ENCODE results near the gene ANKRD49.
A peak's percentile ranks its signal among the peaks of the same experiment; 100 is the strongest.

ANKRD49 gene

DNA sequence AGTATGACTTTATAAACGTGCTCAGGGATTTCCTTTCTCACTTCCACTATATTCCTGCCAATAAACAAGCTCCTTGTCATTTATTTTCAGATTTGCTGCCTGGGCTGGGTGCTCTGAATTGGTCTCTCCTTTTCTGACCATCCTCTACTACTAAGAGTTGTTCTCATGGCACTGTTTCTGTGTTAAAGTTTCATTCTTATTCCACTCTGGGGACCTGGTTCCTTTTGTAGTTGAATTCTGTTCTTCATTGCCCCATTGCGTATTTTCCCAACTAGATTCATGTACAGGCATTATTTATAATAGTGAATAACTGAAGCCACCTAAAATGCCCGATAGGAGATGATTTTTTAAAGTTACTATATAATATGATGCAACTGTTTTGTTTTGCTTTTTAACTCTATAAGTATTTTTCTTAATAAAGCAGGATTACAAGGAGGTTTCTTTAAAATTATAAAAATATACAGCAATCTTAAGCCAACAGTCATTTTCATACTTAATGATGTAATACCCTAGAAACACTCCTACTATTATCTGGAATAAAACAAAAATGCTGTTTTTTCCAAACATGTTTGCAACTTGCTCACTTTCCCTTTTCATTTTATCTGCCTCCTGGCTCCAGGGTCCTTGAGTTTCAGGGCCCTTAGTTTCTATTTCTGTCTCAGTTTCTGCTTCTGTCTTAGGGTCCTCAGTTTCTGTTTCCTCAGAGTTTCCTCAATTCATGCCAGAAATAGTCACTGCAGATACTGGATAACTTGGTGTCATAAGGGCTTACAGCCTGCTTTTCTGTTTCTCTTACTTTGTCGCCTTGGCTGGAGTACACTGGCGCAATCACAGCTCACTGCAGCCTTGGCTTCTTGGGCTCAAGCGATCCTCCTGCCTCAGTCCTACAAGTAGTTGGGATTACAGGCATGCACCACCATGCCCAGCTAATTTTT, 40.2 kb downstream of the ANKRD49 start:
- H3K36me3 ChIP-seq (ENCODE audit: insufficient read depth, insufficient read length, low read length), result no peaks in the 10 kb centered on the region
- DNase-seq (ENCODE audit: low read depth, low spot score), result no peak
- TF ChIP-seq ZNF274 (IDR thresholded peaks at IDR 0.05; ENCODE audit: low read depth, low read length) (no peak), SUZ12 (IDR thresholded peaks at IDR 0.05; ENCODE audit: extremely low read depth, insufficient read depth, insufficient read length) (no peak), YY1 (IDR thresholded peaks at IDR 0.05; ENCODE audit: insufficient read depth, insufficient read length) (no peak)
- H3K4me3 ChIP-seq (ENCODE audit: insufficient read length, low read depth), result no peak overlapping the region
- no peaks in the 10 kb centered on the region for H3K4me1 ChIP-seq (ENCODE audit: insufficient read depth, insufficient read length)
- no peaks in the 10 kb centered on the region for H3K9me3 ChIP-seq (ENCODE audit: insufficient read depth, low read length)
- no peak overlapping the region for H3K9ac ChIP-seq (ENCODE audit: insufficient read length, low read depth)
- no peaks in the 10 kb centered on the region for H3K27me3 ChIP-seq (ENCODE audit: insufficient read depth, insufficient read length)

DNA sequence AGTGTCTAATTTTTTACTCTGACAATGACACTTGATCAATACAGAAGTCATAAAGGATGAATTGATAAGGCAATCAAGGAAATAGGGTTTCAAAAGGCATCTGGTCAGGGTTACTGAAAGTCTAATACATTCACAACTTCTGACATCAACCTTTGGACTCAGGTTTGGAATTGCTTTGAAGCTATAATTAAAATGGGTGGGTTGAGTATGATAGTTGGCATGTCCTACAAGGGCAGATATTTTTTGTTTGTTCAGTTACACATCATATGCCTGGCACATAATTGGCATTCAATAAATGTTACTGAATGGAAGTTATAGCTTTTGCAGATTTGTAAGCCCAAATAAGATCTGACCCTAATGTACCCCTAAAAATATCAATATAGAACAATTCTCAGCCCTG, 42.6 kb downstream of the ANKRD49 start:
- TF ChIP-seq YY1 (IDR thresholded peaks at IDR 0.05; ENCODE audit: insufficient read depth, insufficient read length), result no peak
- no peak for TF ChIP-seq ZNF274 (IDR thresholded peaks at IDR 0.05; ENCODE audit: low read depth, low read length)
- TF ChIP-seq SUZ12 (IDR thresholded peaks at IDR 0.05; ENCODE audit: extremely low read depth, insufficient read depth, insufficient read length), result no peak
- no peak for DNase-seq (ENCODE audit: low read depth, low spot score)
- Histone ChIP-seq H3K4me3 (ENCODE audit: insufficient read length, low read depth) (no peak overlapping the region), H3K9me3 (ENCODE audit: insufficient read depth, low read length) (no peaks in the 10 kb centered on the region), H3K27me3 (ENCODE audit: insufficient read depth, insufficient read length) (no peaks in the 10 kb centered on the region), H3K9ac (ENCODE audit: insufficient read length, low read depth) (no peak overlapping the region), H3K4me1 (ENCODE audit: insufficient read depth, insufficient read length) (no peaks in the 10 kb centered on the region), H3K36me3 (ENCODE audit: insufficient read depth, insufficient read length, low read length) (no peaks in the 10 kb centered on the region)

DNA sequence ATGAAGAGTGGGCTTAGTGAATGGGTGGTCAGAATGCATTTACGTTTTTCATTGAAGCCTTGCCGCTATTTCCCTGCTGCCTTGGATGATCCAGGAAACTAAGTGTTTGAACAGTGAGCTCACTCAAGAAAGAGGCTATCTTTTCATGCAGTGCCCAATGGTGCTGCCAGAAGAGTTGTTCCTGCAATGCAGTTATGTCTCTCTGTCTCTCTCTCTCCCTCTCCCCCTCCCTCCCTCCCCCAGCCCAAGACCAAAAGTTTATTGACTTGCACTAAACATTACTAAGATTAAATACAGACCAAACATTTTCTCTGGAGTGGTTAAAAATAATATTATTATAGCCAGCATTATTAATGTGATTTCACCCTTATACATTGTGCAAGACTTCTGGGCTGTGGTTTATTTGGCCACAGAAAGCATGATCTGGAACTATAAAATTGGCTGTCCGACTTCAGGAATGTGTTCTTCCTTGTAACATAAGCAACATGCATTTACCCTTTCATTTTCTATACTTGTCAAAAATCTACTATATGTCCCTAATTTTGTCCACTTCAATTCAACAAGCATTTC, 43.3 kb downstream of the ANKRD49 start:
- TF ChIP-seq YY1 (IDR thresholded peaks at IDR 0.05; ENCODE audit: insufficient read depth, insufficient read length) (no peak), SUZ12 (IDR thresholded peaks at IDR 0.05; ENCODE audit: extremely low read depth, insufficient read depth, insufficient read length) (no peak), ZNF274 (IDR thresholded peaks at IDR 0.05; ENCODE audit: low read depth, low read length) (no peak)
- H3K9ac ChIP-seq (ENCODE audit: insufficient read length, low read depth), result no peak overlapping the region
- H3K36me3 ChIP-seq (ENCODE audit: insufficient read depth, insufficient read length, low read length), result no peaks in the 10 kb centered on the region
- H3K4me1 ChIP-seq (ENCODE audit: insufficient read depth, insufficient read length), result no peaks in the 10 kb centered on the region
- DNase-seq (ENCODE audit: low read depth, low spot score), result no peak
- no peaks in the 10 kb centered on the region for H3K27me3 ChIP-seq (ENCODE audit: insufficient read depth, insufficient read length)
- H3K9me3 ChIP-seq (ENCODE audit: insufficient read depth, low read length), result no peaks in the 10 kb centered on the region
- no peak overlapping the region for H3K4me3 ChIP-seq (ENCODE audit: insufficient read length, low read depth)

DNA sequence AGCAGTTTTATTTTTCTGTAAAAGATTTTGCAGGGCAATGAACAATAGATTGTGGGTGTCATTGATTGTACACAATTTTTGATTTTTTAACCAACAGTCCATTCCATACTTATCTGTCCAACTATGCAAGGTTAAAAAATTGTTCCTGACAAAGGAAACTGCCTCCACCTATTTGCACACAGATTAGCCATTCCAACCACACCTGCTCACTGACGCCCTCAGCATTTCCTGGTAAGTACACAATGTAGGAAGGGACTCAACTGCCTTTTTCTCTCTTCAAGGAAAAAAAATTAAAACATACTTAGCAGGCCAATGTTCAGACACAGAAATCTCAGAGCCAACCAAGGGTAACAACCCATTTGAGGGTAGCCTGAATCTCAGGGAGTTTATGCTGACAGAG, 45.6 kb downstream of the ANKRD49 start:
- Histone ChIP-seq H3K9ac (ENCODE audit: insufficient read length, low read depth) (no peak overlapping the region), H3K36me3 (ENCODE audit: insufficient read depth, insufficient read length, low read length) (no peaks in the 10 kb centered on the region), H3K27me3 (ENCODE audit: insufficient read depth, insufficient read length) (no peaks in the 10 kb centered on the region), H3K4me1 (ENCODE audit: insufficient read depth, insufficient read length) (no peaks in the 10 kb centered on the region), H3K4me3 (ENCODE audit: insufficient read length, low read depth) (no peak overlapping the region), H3K9me3 (ENCODE audit: insufficient read depth, low read length) (no peaks in the 10 kb centered on the region)
- DNase-seq (ENCODE audit: low read depth, low spot score), result no peak
- TF ChIP-seq YY1 (IDR thresholded peaks at IDR 0.05; ENCODE audit: insufficient read depth, insufficient read length) (no peak), SUZ12 (IDR thresholded peaks at IDR 0.05; ENCODE audit: extremely low read depth, insufficient read depth, insufficient read length) (no peak), ZNF274 (IDR thresholded peaks at IDR 0.05; ENCODE audit: low read depth, low read length) (no peak)

DNA sequence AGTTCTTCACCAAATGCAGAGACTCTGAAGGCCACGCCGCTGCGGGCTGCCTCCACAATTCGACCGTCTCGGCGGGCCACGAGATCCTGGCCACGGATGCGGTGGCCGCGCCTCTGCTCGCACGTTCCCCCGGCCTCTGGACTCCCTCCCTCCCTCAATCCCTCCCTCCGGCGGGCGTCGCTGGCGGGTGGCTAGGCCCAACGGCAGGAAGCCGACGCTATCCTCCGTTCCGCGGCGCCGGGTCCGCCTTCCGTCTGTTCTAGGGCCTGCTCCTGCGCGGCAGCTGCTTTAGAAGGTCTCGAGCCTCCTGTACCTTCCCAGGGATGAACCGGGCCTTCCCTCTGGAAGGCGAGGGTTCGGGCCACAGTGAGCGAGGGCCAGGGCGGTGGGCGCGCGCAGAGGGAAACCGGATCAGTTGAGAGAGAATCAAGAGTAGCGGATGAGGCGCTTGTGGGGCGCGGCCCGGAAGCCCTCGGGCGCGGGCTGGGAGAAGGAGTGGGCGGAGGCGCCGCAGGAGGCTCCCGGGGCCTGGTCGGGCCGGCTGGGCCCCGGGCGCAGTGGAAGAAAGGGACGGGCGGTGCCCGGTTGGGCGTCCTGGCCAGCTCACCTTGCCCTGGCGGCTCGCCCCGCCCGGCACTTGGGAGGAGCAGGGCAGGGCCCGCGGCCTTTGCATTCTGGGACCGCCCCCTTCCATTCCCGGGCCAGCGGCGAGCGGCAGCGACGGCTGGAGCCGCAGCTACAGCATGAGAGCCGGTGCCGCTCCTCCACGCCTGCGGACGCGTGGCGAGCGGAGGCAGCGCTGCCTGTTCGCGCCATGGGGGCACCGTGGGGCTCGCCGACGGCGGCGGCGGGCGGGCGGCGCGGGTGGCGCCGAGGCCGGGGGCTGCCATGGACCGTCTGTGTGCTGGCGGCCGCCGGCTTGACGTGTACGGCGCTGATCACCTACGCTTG, 50.2 kb downstream of the ANKRD49 start, which contains the start of gene FUT4:
TSS of gene FUT4 (plus strand) at position 227 of the 951 bp plus-strand sequence. CDS start at position 440, 213 bp downstream.
- TF ChIP-seq YY1 (IDR thresholded peaks at IDR 0.05; ENCODE audit: insufficient read depth, insufficient read length), result no peak
- no peak for TF ChIP-seq ZNF274 (IDR thresholded peaks at IDR 0.05; ENCODE audit: low read depth, low read length)
- TF ChIP-seq SUZ12 (IDR thresholded peaks at IDR 0.05; ENCODE audit: extremely low read depth, insufficient read depth, insufficient read length), result no peak
- peak within 1 kb of the TSS; percentile 74 for H3K9ac ChIP-seq (ENCODE audit: insufficient read length, low read depth)
- peak; percentile 75 for DNase-seq (ENCODE audit: low read depth, low spot score)
- peaks cover 3% of the 10 kb centered on the region for H3K36me3 ChIP-seq (ENCODE audit: insufficient read depth, insufficient read length, low read length)
- H3K27me3 ChIP-seq (ENCODE audit: insufficient read depth, insufficient read length), result no peaks in the 10 kb centered on the region
- H3K4me3 ChIP-seq (ENCODE audit: insufficient read length, low read depth), result peak within 1 kb of the TSS; percentile 56
- H3K9me3 ChIP-seq (ENCODE audit: insufficient read depth, low read length), result no peaks in the 10 kb centered on the region
- H3K4me1 ChIP-seq (ENCODE audit: insufficient read depth, insufficient read length), result no peaks in the 10 kb centered on the region

DNA sequence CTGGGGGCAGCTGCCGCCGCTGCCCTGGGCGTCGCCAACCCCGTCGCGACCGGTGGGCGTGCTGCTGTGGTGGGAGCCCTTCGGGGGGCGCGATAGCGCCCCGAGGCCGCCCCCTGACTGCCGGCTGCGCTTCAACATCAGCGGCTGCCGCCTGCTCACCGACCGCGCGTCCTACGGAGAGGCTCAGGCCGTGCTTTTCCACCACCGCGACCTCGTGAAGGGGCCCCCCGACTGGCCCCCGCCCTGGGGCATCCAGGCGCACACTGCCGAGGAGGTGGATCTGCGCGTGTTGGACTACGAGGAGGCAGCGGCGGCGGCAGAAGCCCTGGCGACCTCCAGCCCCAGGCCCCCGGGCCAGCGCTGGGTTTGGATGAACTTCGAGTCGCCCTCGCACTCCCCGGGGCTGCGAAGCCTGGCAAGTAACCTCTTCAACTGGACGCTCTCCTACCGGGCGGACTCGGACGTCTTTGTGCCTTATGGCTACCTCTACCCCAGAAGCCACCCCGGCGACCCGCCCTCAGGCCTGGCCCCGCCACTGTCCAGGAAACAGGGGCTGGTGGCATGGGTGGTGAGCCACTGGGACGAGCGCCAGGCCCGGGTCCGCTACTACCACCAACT, 51.0 kb downstream of the ANKRD49 start:
- no peak for DNase-seq (ENCODE audit: low read depth, low spot score)
- H3K9me3 ChIP-seq (ENCODE audit: insufficient read depth, low read length), result no peaks in the 10 kb centered on the region
- no peaks in the 10 kb centered on the region for H3K27me3 ChIP-seq (ENCODE audit: insufficient read depth, insufficient read length)
- H3K9ac ChIP-seq (ENCODE audit: insufficient read length, low read depth), result peak overlapping the region; percentile 74
- H3K4me1 ChIP-seq (ENCODE audit: insufficient read depth, insufficient read length), result no peaks in the 10 kb centered on the region
- peaks cover 3% of the 10 kb centered on the region for H3K36me3 ChIP-seq (ENCODE audit: insufficient read depth, insufficient read length, low read length)
- H3K4me3 ChIP-seq (ENCODE audit: insufficient read length, low read depth), result peak overlapping the region; percentile 56
- TF ChIP-seq YY1 (IDR thresholded peaks at IDR 0.05; ENCODE audit: insufficient read depth, insufficient read length) (no peak), ZNF274 (IDR thresholded peaks at IDR 0.05; ENCODE audit: low read depth, low read length) (no peak), SUZ12 (IDR thresholded peaks at IDR 0.05; ENCODE audit: extremely low read depth, insufficient read depth, insufficient read length) (no peak)

All from NT2/D1 (cell line).